ENCODE data around the gene ISG15. TPM values are rescaled to one million over a fixed set of nuclear protein-coding genes. Genes with fewer than 3 reads are reported as not detected.

The ISG15 gene
- total RNA-seq, 1 donor from 2014 or later, result 13.7 TPM

GRCh38 chr1:1061682-1062345 is 48.5 kb downstream of the ISG15 start:
- DNase-seq, result no peak

GRCh38 chr1:1062348-1063163 is 49.3 kb downstream of the ISG15 start:
- DNase-seq, result no peak

- no peak for DNase-seq
These were observed 50.1 kb downstream of the ISG15 start for GRCh38 chr1:1063261-1063944.

Small RNA genes lying within 50 kb of the gene (small RNA-seq; reads per million reads assigned to genes)
- gene AL645608.3 (ENCODE audit: low replicate concordance), result not detected

Other genes with a start within 250 kb of the ISG15 start
- gene SAMD11, start 89.6 kb upstream of the ISG15 start, total RNA-seq, result 4.9 TPM
- 35.9 TPM for gene NOC2L, start 54.2 kb upstream of the ISG15 start, total RNA-seq
- 3.9 TPM for gene KLHL17, start 52.9 kb upstream of the ISG15 start, total RNA-seq
- 1.9 TPM for gene PLEKHN1, start 47.0 kb upstream of the ISG15 start, total RNA-seq
- 0.99 TPM for gene PERM1, start 31.4 kb upstream of the ISG15 start, total RNA-seq
- 12.5 TPM for gene HES4, start 13.4 kb upstream of the ISG15 start, total RNA-seq
- 39.8 TPM for gene AGRN, start 6.6 kb downstream of the ISG15 start, total RNA-seq
- gene RNF223, start 60.8 kb downstream of the ISG15 start, total RNA-seq, result 0.69 TPM
- 6.9 TPM for gene C1orf159, start 102.6 kb downstream of the ISG15 start, total RNA-seq
- 0.39 TPM for gene TTLL10, start 160.4 kb downstream of the ISG15 start, total RNA-seq
- 1.9 TPM for gene TNFRSF18, start 193.1 kb downstream of the ISG15 start, total RNA-seq
- gene TNFRSF4, start 200.7 kb downstream of the ISG15 start, total RNA-seq, result 0.39 TPM
- gene SDF4, start 218.5 kb downstream of the ISG15 start, total RNA-seq, result 40.8 TPM
- gene B3GALT6, start 218.7 kb downstream of the ISG15 start, total RNA-seq, result 7.0 TPM
- 2.5 TPM for gene C1QTNF12, start 233.2 kb downstream of the ISG15 start, total RNA-seq